ENCODE data around the gene CAPN10.
A peak's percentile ranks its signal among the peaks of the same experiment; 100 is the strongest.

Gene CAPN10

GRCh38 chr2:240564561-240565332 lies 21.8 kb upstream of the CAPN10 start:
- no peak for DNase-seq

GRCh38 chr2:240565333-240566202 lies 21.0 kb upstream of the CAPN10 start:
- DNase-seq, result no peak

GRCh38 chr2:240566203-240567136 lies 20.1 kb upstream of the CAPN10 start:
- DNase-seq, result peak; percentile 47 to 78

GRCh38 chr2:240567137-240567871 lies 19.2 kb upstream of the CAPN10 start:
- DNase-seq, result no peak

GRCh38 chr2:240567872-240568677 lies 18.5 kb upstream of the CAPN10 start, which contains the start of gene RNPEPL1:
TSS of gene RNPEPL1 (plus strand) at chr2:240568484. CDS start at chr2:240568587, 103 bp downstream.
- peak in 1 of 2 experiments; percentile 39 for DNase-seq

- peak; percentile 3 to 46 for DNase-seq
These were observed 17.6 kb upstream of the CAPN10 start for GRCh38 chr2:240568678-240569522.

- no peak for DNase-seq
These were observed 17.0 kb upstream of the CAPN10 start for GRCh38 chr2:240569523-240569997.

- DNase-seq, result no peak
These were observed 16.5 kb upstream of the CAPN10 start for GRCh38 chr2:240569998-240570530.

GRCh38 chr2:240570531-240571313 lies 15.8 kb upstream of the CAPN10 start:
- no peak for DNase-seq

GRCh38 chr2:240571314-240571973 lies 15.1 kb upstream of the CAPN10 start:
- DNase-seq, result no peak

- DNase-seq, result no peak
These were observed 14.1 kb upstream of the CAPN10 start for GRCh38 chr2:240572141-240573031.

GRCh38 chr2:240573071-240573515 lies 13.4 kb upstream of the CAPN10 start:
- DNase-seq, result no peak

GRCh38 chr2:240573516-240574385 lies 12.8 kb upstream of the CAPN10 start:
- DNase-seq, result no peak

GRCh38 chr2:240574386-240575100 lies 12.0 kb upstream of the CAPN10 start:
- DNase-seq, result no peak
